ENCODE results near the gene ZDHHC11.

Gene ZDHHC11

DNA sequence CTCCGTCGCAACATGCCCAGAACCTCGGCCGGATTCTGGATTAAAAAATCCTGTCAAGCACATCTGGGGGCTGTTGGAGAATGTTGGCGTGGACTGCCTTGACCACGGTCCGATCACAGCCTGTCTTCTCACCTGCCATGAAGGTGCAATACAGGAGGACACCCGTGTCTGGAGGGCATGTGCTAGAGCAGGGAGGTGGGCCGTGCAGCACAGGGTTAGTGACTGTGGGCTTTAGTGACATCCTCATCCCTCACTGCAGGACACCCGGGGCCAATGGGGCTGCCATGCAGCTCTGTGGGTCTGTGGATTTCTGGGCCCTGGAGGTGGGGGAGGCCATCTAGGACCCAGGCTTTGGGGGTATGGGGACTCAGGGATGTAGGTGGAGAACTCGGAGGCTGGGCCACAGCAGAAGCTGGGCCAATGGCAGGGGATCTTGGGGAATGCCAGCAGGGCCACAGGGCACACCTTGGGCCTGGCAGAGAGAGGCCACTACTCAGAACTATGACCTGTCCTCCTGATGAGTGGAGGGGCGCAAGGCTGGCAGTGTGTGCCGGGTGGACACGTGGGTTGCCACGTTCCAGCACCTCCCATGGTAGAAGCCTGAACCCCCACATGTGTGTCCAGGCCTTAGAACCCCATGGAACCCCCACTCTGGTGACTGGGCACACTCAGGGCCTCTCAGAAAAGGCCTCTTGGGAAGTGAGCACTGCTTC, 89.6 kb downstream of the ZDHHC11 start:
- DNase-seq (ENCODE audit: low read depth), result no peak
- H3K4me3 ChIP-seq (ENCODE audit: low read depth, low read length), result no peak overlapping the region
- TF ChIP-seq, protein P1, sequence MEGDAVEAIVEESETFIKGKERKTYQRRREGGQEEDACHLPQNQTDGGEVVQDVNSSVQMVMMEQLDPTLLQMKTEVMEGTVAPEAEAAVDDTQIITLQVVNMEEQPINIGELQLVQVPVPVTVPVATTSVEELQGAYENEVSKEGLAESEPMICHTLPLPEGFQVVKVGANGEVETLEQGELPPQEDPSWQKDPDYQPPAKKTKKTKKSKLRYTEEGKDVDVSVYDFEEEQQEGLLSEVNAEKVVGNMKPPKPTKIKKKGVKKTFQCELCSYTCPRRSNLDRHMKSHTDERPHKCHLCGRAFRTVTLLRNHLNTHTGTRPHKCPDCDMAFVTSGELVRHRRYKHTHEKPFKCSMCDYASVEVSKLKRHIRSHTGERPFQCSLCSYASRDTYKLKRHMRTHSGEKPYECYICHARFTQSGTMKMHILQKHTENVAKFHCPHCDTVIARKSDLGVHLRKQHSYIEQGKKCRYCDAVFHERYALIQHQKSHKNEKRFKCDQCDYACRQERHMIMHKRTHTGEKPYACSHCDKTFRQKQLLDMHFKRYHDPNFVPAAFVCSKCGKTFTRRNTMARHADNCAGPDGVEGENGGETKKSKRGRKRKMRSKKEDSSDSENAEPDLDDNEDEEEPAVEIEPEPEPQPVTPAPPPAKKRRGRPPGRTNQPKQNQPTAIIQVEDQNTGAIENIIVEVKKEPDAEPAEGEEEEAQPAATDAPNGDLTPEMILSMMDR (conservative IDR thresholded peaks at IDR 0.05; ENCODE audit: low read depth, low read length), result no peak

DNA sequence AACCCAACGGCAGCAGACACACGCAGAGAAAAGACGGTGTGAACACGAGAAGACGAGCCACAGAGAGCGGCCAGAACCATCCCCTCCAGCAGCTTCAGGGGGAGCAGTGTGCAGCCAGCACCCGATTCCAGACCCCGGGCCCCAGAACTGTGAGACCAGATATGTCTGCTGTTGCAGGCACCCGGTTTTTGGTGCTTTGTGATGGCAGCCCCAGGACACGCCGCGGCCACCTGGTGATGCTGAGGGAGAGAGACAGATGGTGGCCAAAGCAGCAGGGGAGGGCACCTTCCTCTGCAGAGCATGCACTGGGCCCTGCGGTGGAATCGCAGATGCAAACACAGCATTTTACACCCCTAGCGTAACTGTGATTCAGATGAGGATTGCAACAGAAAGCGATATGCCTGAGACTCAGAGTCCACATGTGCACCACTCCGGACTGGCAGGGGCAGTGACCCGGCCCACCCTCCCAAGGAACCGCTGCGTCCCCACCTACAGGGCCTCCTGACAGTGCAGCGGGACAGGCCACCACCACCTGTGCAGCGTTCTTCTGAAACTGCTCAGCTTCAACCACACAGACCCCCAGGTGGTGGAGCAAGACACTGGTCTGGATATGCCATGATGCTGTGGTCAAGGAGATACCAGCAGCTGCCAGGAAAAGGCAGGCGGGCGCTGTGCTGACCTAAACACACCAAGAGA, 90.3 kb downstream of the ZDHHC11 start:
- no peak overlapping the region for H3K4me3 ChIP-seq (ENCODE audit: low read depth, low read length)
- no peak for DNase-seq (ENCODE audit: low read depth)
- TF ChIP-seq, protein P1 (conservative IDR thresholded peaks at IDR 0.05; ENCODE audit: low read depth, low read length), result no peak

DNA sequence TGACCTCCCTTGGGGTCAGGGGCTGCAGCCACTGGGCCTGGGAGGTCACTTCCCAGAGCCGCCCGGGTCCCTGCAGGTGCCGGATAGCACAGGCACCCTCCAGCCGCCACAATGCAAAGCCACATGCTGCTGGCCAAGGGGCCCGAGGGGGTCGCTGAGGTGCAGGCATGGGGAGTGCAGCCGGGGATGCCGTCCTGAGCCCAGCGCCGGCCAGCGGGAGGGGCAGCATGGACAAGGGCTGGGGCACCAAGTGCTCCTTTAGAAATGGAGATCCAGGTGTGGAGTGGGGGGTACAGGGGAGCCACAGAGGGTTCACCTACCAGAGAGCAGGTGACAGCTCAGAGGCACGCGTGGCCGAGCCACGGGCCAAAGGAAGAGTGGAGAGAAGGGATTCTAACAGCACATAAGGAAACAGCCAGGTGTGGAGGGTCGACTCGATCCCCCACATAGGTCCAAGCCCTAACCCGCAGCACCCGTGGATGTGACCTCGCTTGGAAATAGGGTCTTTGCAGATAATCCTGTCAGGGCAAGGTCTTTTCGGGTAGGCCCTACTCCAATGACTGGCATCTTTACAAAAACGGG, 90.9 kb downstream of the ZDHHC11 start:
- no peak for DNase-seq (ENCODE audit: low read depth)
- TF ChIP-seq, protein P1 (conservative IDR thresholded peaks at IDR 0.05; ENCODE audit: low read depth, low read length), result no peak
- no peak overlapping the region for H3K4me3 ChIP-seq (ENCODE audit: low read depth, low read length)

DNA sequence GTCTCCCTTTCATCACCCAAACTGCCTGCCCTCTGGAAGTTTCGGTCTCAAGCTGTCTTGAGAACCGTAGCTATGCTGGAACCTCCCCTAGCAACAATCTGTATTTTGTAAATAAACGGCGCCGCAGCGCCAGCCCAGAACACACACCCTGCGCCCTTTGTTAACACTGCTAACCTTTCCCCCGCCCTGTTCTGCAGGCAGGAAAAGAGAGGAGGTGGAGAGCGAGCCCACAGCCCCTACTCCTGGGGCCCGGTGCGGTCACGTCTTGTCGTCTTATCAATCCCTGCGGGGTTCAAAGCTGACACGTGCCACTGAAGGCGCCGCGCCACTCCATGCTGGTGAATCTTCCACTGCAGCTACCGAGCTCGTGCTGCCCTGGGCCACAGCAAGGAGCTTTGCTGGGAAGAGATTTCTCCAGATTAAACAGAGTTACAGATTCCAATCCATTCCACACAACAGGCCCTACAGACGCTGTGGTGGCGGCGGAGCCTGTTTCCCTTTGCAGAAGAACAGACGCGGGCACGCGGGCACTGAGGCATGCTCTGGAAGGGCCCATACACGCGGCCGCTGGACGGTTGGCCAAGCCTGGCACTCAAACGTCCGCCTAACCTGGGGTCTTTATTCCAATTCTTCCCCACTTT, 91.6 kb downstream of the ZDHHC11 start:
- TF ChIP-seq, protein P1 (conservative IDR thresholded peaks at IDR 0.05; ENCODE audit: low read depth, low read length), result no peak
- peak; percentile 21 for DNase-seq (ENCODE audit: low read depth)
- no peak overlapping the region for H3K4me3 ChIP-seq (ENCODE audit: low read depth, low read length)

DNA sequence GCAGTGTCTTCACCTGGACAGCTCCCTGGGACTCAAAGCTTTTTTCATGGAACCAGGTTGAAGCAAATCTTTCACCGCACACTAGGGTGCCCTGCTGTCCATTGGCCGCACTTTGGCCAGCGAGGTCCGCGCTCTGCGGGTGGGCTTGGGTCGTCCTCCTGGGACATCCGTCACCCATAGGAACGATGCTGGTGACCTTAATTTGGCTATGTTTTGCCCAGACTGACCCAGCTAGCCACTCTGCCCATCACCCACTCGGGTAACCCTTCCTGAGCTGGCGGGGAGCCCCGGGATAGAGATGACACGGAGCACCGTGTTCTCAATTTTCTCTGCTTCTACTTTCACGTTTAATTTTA, 92.1 kb downstream of the ZDHHC11 start:
- TF ChIP-seq, protein P1 (conservative IDR thresholded peaks at IDR 0.05; ENCODE audit: low read depth, low read length), result no peak
- H3K4me3 ChIP-seq (ENCODE audit: low read depth, low read length), result no peak overlapping the region
- DNase-seq (ENCODE audit: low read depth), result no peak

DNA sequence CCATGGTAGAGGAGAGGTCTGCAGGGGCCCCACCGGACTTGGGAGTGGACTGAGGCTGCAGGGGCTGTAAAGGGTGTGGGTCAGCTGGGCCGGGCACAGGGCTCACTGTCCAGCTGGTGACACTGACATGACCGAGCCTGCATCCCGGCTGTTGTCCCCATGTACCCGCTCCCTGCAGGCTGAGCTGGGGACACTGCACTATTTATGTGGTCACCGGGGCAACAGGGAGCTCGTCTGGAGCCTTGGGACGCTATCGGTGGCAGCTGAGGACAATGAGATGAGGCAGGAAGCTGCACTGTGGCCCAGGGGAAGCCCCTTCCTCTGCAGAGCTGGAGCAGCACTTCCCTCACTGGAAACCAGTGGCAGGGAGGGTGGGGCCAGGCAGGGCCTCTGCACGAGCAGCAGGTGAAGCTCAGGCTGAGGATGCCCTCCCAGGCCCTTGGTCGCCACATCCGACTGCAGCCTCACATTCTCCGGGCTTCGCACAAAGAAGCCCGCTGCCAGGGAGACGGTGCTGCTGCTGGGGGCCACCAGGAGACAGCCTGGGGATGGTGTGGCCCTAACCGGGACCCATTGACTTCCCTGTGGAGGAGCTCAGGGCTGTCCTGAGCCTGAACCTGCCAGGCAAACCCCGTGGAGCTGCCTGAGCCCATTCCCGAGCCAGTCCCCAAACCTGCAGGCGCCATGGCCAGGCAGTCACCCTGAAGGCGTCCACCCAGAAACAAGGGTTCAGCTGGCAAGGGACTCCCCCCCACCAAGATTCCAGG, 92.7 kb downstream of the ZDHHC11 start:
- DNase-seq (ENCODE audit: low read depth), result no peak
- H3K4me3 ChIP-seq (ENCODE audit: low read depth, low read length), result no peak overlapping the region
- TF ChIP-seq, protein P1 (conservative IDR thresholded peaks at IDR 0.05; ENCODE audit: low read depth, low read length), result no peak
